ENCODE measurements around the gene SLC3A2. TPM values are rescaled to one million over a fixed set of nuclear protein-coding genes. Genes with fewer than 3 reads are reported as not detected.
A peak's percentile ranks its signal among the peaks of the same experiment; 100 is the strongest.

SLC3A2 gene
- total and polyA plus RNA-seq, 2 of the 13 experiments (the other 11 are each of a cell fraction or from before 2014, with no cell fraction given): 213 to 226 TPM

DNA sequence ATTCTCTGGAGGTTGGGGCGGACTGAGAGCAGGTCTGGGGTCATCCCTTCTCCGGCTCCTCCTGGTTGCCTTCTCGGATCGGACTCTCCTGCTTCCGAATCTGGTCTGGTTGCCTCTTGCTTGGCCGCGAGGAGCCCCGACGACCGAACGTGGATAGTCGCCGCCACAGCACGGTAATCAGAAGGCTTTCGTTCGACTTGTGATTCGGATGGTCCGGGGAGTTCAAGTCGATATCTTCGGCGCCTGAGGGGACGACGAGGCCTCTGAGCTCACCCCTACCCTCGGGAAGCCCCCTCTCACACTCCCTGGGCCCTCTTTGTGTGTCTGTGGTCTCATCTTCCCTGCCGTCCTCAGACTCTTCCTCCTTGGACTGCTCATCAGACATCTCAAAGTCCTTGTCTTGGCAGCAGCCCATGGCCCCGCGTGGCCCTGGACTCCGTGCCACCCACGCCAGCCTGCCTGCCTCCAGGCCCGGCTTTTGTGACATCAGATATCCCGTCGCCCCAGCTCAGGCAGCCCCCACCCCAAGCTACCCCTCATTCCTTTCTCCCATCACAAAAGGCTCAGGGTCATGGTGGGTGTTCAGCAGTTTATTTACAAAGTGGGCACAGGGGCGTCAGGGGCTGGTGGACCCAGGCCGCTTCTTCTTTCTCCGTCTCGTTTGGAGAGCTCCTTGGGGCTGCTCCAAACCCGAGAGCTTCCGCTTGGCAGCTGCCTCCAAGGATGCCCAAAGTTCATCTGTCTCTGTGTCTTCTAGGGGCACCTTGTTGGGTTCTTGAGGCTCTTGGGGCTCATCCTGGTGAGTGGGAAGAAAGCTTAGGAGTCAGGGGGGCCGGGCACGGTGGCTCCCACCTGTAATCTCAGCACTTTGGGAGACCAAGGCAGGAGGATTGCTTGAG, 48.1 kb upstream of the SLC3A2 start, which contains the start of gene TEX54 (continued):
- TF ChIP-seq, protein P1, sequence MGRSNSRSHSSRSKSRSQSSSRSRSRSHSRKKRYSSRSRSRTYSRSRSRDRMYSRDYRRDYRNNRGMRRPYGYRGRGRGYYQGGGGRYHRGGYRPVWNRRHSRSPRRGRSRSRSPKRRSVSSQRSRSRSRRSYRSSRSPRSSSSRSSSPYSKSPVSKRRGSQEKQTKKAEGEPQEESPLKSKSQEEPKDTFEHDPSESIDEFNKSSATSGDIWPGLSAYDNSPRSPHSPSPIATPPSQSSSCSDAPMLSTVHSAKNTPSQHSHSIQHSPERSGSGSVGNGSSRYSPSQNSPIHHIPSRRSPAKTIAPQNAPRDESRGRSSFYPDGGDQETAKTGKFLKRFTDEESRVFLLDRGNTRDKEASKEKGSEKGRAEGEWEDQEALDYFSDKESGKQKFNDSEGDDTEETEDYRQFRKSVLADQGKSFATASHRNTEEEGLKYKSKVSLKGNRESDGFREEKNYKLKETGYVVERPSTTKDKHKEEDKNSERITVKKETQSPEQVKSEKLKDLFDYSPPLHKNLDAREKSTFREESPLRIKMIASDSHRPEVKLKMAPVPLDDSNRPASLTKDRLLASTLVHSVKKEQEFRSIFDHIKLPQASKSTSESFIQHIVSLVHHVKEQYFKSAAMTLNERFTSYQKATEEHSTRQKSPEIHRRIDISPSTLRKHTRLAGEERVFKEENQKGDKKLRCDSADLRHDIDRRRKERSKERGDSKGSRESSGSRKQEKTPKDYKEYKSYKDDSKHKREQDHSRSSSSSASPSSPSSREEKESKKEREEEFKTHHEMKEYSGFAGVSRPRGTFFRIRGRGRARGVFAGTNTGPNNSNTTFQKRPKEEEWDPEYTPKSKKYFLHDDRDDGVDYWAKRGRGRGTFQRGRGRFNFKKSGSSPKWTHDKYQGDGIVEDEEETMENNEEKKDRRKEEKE (IDR thresholded peaks at IDR 0.05): no peak
- TF ChIP-seq GATA4 (IDR thresholded peaks at IDR 0.05; ENCODE audit: borderline replicate concordance, low read depth) (0 out of 2 replicates have a peak, but pooled peaks have one; percentile 0), ARNT (IDR thresholded peaks at IDR 0.05) (no peak), FUBP1 (CRISPR knock-in tag; IDR thresholded peaks at IDR 0.05; ENCODE audit: borderline replicate concordance) (no peak), ZBTB20 (CRISPR knock-in tag; IDR thresholded peaks at IDR 0.05; ENCODE audit: borderline replicate concordance, low read depth) (no peak), ZNF260 (CRISPR knock-in tag; IDR thresholded peaks at IDR 0.05; ENCODE audit: borderline replicate concordance, low read depth) (no peak), ZFP62 (CRISPR knock-in tag; IDR thresholded peaks at IDR 0.05) (no peak), ZMYM3 (CRISPR knock-in tag; IDR thresholded peaks at IDR 0.05) (no peak), ZKSCAN8 (CRISPR knock-in tag; IDR thresholded peaks at IDR 0.05; ENCODE audit: borderline replicate concordance) (no peak), IRF2 (CRISPR knock-in tag; IDR thresholded peaks at IDR 0.05) (no peak), FOXO1 (CRISPR knock-in tag; IDR thresholded peaks at IDR 0.05) (no peak), DR1 (CRISPR knock-in tag; IDR thresholded peaks at IDR 0.05) (no peak), TAF15 (IDR thresholded peaks at IDR 0.05; ENCODE audit: low read depth, low read length, poor library complexity, severe bottlenecking) (no peak), ZFP36L1 (CRISPR knock-in tag; IDR thresholded peaks at IDR 0.05) (no peak), POGK (CRISPR knock-in tag; conservative IDR thresholded peaks at IDR 0.05) (no peak), MAFK (conservative IDR thresholded peaks at IDR 0.05 in 1 of 2, IDR thresholded peaks at IDR 0.05 in 1 of 2; ENCODE audit: low read length in 2 of 2) (no peak), CHD4 (IDR thresholded peaks at IDR 0.05; ENCODE audit: borderline replicate concordance, low read length) (no peak), U2AF1 (optimal IDR thresholded peaks at IDR 0.05; ENCODE audit: low read depth, low read length) (no peak), XBP1 (CRISPR knock-in tag; IDR thresholded peaks at IDR 0.05) (no peak), RFXAP (CRISPR knock-in tag; IDR thresholded peaks at IDR 0.05; ENCODE audit: borderline replicate concordance) (no peak), GATAD1 (CRISPR knock-in tag; IDR thresholded peaks at IDR 0.05) (no peak), RFX3 (CRISPR knock-in tag; IDR thresholded peaks at IDR 0.05) (no peak)
- TF ChIP-seq, protein P2, sequence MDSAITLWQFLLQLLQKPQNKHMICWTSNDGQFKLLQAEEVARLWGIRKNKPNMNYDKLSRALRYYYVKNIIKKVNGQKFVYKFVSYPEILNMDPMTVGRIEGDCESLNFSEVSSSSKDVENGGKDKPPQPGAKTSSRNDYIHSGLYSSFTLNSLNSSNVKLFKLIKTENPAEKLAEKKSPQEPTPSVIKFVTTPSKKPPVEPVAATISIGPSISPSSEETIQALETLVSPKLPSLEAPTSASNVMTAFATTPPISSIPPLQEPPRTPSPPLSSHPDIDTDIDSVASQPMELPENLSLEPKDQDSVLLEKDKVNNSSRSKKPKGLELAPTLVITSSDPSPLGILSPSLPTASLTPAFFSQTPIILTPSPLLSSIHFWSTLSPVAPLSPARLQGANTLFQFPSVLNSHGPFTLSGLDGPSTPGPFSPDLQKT (CRISPR knock-in tag; IDR thresholded peaks at IDR 0.05; ENCODE audit: borderline replicate concordance): no peak
